DOHH2 (cell line): ENCODE results near the gene PM20D1.

ENCODE experiments used
- H3F3A ChIP-seq: fragments of 200-600 bp; sonication (generic), shearing (Covaris generic); 2 replicates; pipeline ENCODE4 v1.6.0; 2016; ENCODE audit warnings: antibody characterized with exemption, mild to moderate bottlenecking; ENCODE audit not compliant: control insufficient read depth, insufficient read depth
- H3K27ac ChIP-seq: fragments of 200-600 bp; sonication (generic); 2 replicates; pipeline ENCODE4 v1.5.1; 2014; ENCODE audit warnings: low read depth, mild to moderate bottlenecking, low read length, moderate library complexity
- H3K27me3 ChIP-seq: fragments of 200-600 bp; sonication (generic); 2 replicates; pipeline ENCODE4 v1.6.1; 2014; ENCODE audit warnings: mild to moderate bottlenecking, low read length, mixed read lengths; ENCODE audit not compliant: control insufficient read depth
- H3K36me3 ChIP-seq: fragments of 200-600 bp; sonication (generic); 2 replicates; pipeline ENCODE4 v1.6.1; 2014; ENCODE audit warnings: mild to moderate bottlenecking, low read length, moderate library complexity, mixed read lengths; ENCODE audit not compliant: control insufficient read depth
- H3K4me1 ChIP-seq: fragments of 200-600 bp; sonication (generic); 2 replicates; pipeline ENCODE4 v1.6.1; 2014; ENCODE audit warnings: mild to moderate bottlenecking, low read length, mixed read lengths; ENCODE audit not compliant: control insufficient read depth
- H3K4me2 ChIP-seq: fragments of 200-600 bp; sonication (generic); 2 replicates; pipeline ENCODE4 v1.6.0; 2014; ENCODE audit warnings: mild to moderate bottlenecking, low read length, moderate library complexity
- H3K4me3 ChIP-seq: fragments of 200-600 bp; sonication (generic); 2 replicates; pipeline ENCODE4 v1.5.1; 2014; ENCODE audit warnings: mild to moderate bottlenecking, low read length, mixed read lengths
- H3K79me2 ChIP-seq: fragments of 200-600 bp; sonication (generic); 2 replicates; pipeline ENCODE4 v1.6.1; 2014; ENCODE audit warnings: mild to moderate bottlenecking, low read length, mixed read lengths; ENCODE audit not compliant: control insufficient read depth
- H3K9me2 ChIP-seq: fragments of 200-600 bp; sonication (generic); replicated peaks from 2 replicates; pipeline ENCODE4 v1.6.1; 2014; ENCODE audit warnings: mild to moderate bottlenecking, low read length, mixed read lengths; ENCODE audit not compliant: control insufficient read depth
- H3K9me3 ChIP-seq: fragments of 200-600 bp; sonication (generic); 2 replicates; pipeline ENCODE4 v1.6.1; 2014; ENCODE audit warnings: antibody characterized with exemption, low read length, mixed read lengths; ENCODE audit not compliant: control insufficient read depth, insufficient read depth
- H4K20me1 ChIP-seq: fragments of 200-600 bp; sonication (generic); 2 replicates; pipeline ENCODE4 v1.6.0; 2014; ENCODE audit warnings: low read depth, mild to moderate bottlenecking, antibody characterized with exemption, low read length, moderate library complexity; ENCODE audit not compliant: control insufficient read depth, insufficient read depth
- EZH2phosphoT487 ChIP-seq: fragments of 200-600 bp; sonication (generic); IDR thresholded peaks from 2 replicates; pipeline ENCODE4 v1.6.1; 2017; ENCODE audit warnings: borderline replicate concordance, mild to moderate bottlenecking, antibody characterized with exemption, low read length, moderate library complexity, mixed read lengths
- TF ChIP-seq, protein P1 (sequence below): fragments of 200-600 bp; sonication (generic); IDR thresholded peaks from one replicate; pipeline ENCODE4 v1.5.1; 2014; ENCODE audit warnings: antibody characterized with exemption, mild to moderate bottlenecking, low read depth, low read length; ENCODE audit not compliant: poor library complexity, severe bottlenecking

The PM20D1 gene

DNA sequence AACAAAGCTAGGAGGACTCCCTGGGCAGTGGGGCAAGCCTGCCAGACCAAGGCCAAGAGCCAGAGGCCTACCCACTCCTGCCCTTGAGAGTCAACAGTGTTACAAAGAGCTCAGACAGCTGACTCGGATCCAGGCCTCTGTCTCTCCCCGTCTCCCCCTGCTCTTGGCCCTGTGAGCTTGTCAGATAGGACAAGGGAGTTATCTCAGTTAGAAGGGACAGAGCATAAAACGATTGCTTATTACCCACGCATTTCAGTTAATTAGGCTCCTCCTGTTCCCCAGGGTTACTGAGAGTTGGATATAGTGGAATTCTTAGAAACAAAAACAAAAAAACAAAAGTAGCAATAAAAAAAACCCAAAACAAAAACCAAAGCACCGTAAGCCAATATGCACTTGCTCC is 38.3 kb downstream of the PM20D1 start:
- Histone ChIP-seq H3K9me3 (no peaks in the 10 kb centered on the region), H3K4me2 (peak overlapping the region; percentile 93), H3K27ac (no peak overlapping the region), H3K4me3 (peak overlapping the region; percentile 96), H4K20me1 (peaks cover 10% of the 10 kb centered on the region), H3F3A (peaks cover 4% of the 10 kb centered on the region), H3K4me1 (peaks cover 65% of the 10 kb centered on the region), H3K79me2 (peaks cover 81% of the 10 kb centered on the region), H3K27me3 (no peaks in the 10 kb centered on the region), H3K9me2 (no peaks in the 10 kb centered on the region), H3K36me3 (peaks cover 34% of the 10 kb centered on the region)
- TF ChIP-seq, protein P1, sequence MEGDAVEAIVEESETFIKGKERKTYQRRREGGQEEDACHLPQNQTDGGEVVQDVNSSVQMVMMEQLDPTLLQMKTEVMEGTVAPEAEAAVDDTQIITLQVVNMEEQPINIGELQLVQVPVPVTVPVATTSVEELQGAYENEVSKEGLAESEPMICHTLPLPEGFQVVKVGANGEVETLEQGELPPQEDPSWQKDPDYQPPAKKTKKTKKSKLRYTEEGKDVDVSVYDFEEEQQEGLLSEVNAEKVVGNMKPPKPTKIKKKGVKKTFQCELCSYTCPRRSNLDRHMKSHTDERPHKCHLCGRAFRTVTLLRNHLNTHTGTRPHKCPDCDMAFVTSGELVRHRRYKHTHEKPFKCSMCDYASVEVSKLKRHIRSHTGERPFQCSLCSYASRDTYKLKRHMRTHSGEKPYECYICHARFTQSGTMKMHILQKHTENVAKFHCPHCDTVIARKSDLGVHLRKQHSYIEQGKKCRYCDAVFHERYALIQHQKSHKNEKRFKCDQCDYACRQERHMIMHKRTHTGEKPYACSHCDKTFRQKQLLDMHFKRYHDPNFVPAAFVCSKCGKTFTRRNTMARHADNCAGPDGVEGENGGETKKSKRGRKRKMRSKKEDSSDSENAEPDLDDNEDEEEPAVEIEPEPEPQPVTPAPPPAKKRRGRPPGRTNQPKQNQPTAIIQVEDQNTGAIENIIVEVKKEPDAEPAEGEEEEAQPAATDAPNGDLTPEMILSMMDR, result no peak
- TF ChIP-seq EZH2phosphoT487, result no peak

DNA sequence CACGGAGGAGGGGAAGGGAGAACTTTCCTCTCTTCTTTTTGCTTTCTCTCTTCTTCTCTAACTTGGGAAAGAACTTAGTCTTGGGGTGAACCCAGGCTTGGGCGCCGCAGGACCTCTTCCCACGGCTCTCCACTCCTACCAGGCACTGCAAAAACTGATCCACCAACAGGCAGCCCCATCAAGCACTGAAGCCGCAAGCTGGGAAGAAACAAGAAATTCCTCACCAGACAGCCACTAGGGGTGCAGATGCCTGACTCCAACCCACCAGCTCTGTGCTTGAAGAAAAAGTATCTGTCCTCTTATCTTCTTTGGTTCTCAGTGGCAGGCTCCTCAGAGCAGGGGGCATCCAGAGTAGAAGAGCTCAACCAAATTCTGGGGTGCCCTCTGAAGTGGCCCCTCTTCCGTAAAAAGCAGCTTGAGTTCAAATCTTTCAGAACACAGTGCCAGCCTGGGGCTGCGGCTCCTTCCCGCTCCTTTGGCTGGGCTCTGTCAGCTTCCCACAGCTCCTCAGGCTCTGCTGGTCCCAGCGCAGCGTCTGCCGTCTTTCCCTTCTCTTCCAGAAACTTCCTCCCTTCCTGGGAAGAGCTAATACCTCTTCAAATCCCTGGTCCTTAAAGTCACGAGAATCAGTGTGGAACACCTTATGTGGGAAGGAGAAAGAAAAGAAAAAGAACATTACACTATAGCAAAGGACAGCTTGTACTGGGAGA is 39.3 kb downstream of the PM20D1 start:
- H3K79me2 ChIP-seq, result peaks cover 84% of the 10 kb centered on the region
- peaks cover 63% of the 10 kb centered on the region for H3K4me1 ChIP-seq
- H3K4me2 ChIP-seq, result peak overlapping the region; percentile 93
- no peak overlapping the region for H3K27ac ChIP-seq
- H4K20me1 ChIP-seq, result peaks cover 10% of the 10 kb centered on the region
- H3F3A ChIP-seq, result peaks cover 4% of the 10 kb centered on the region
- H3K4me3 ChIP-seq, result peak overlapping the region; percentile 96; the same call in 1 of the 2 replicates
- no peaks in the 10 kb centered on the region for H3K9me3 ChIP-seq
- peaks cover 40% of the 10 kb centered on the region for H3K36me3 ChIP-seq
- no peaks in the 10 kb centered on the region for H3K9me2 ChIP-seq
- no peaks in the 10 kb centered on the region for H3K27me3 ChIP-seq
- TF ChIP-seq EZH2phosphoT487, result no peak
- TF ChIP-seq, protein P1, result no peak

DNA sequence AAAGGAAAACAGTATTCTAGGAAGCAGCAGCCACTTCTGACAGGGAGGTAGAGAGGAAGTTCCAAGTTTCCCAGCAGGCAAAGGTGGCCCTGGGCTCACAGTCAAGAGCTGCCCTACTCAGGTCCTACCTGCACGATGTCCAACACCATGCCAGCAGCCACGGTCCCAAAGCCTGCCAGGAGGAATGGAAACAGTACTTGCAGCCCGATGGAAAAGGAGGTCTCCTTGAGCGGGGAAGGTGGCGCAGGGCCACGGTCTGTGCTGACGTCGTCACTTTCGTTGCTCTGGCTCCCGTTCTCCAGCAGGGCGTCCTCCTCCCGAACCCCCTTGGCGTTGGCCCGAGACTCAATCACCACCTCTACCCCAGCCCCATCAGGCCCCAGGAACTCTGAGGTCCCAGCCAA is 40.0 kb downstream of the PM20D1 start:
- H3K27ac ChIP-seq, result no peak overlapping the region
- no peaks in the 10 kb centered on the region for H3K27me3 ChIP-seq
- TF ChIP-seq EZH2phosphoT487, result no peak
- TF ChIP-seq, protein P1, result no peak
- no peaks in the 10 kb centered on the region for H3K9me2 ChIP-seq
- peaks cover 88% of the 10 kb centered on the region for H3K79me2 ChIP-seq
- H3K9me3 ChIP-seq, result no peaks in the 10 kb centered on the region
- peaks cover 10% of the 10 kb centered on the region for H4K20me1 ChIP-seq
- H3K4me3 ChIP-seq, result peak overlapping the region; percentile 28; the same call in 1 of the 2 replicates
- H3K36me3 ChIP-seq, result peaks cover 46% of the 10 kb centered on the region
- peaks cover 65% of the 10 kb centered on the region for H3K4me1 ChIP-seq
- H3F3A ChIP-seq, result peaks cover 4% of the 10 kb centered on the region
- peak overlapping the region; percentile 45 for H3K4me2 ChIP-seq
